Endothelial cell of umbilical vein (primary cell): ENCODE results near the gene RIMS3. TPM values are rescaled to one million over a fixed set of nuclear protein-coding genes. Genes with fewer than 3 reads are reported as not detected.

ENCODE experiments used
- BruUV-seq: library from RNA; stranded (reverse); fragments of 400-500 nt; replicated peaks from 2 replicates; lab custom pipeline; 2021; lab: Mats Ljungman, UMichigan
- CTCF ChIA-PET: fragments of 300-600, 350-600 bp; sonication (Branson Sonifier 250); formaldehyde crosslinking; loops from one replicate; lab custom pipeline; 2021; ENCODE audit warnings: antibody characterized with exemption, inconsistent platforms; lab: Charles Lee
- POLR2A ChIA-PET: fragments of 300-600, 350-600 bp; sonication (Branson Sonifier 250); formaldehyde crosslinking; loops from one replicate; lab custom pipeline; 2021; ENCODE audit warnings: antibody characterized with exemption, inconsistent platforms; lab: Charles Lee
- DNase-seq: peaks from one replicate; pipeline ENCODE4 v3.0.0-alpha.2; 2011; ENCODE audit warnings: low read depth, low spot score
- FAIRE-seq: peaks from 2 replicates; lab custom pipeline; 2011; peaks lifted over from hg19 to GRCh38; lab: Jason Lieb, UNC
- H2AFZ ChIP-seq: 2 replicates; pipeline ENCODE4 v1.6.0; 2012; ENCODE audit warnings: low read depth, low read length, control low read depth, inconsistent platforms
- H3K27ac ChIP-seq: 2 replicates; pipeline ENCODE4 v1.5.1; 2011; ENCODE audit warnings: low read depth, mild to moderate bottlenecking, control low read depth, low read length, moderate library complexity; ENCODE audit not compliant: insufficient read depth
- H3K27me3 ChIP-seq, 2 experiments: 2 replicates each; pipeline versions ENCODE4 v1.6.0 to v1.6.1; 2011; ENCODE audit warnings: low read length in 2 of 2, mixed read lengths in 1 of 2; ENCODE audit not compliant: control insufficient read depth in 2 of 2, insufficient read depth in 2 of 2
- H3K36me3 ChIP-seq, 2 experiments: 2 replicates in 1 of 2; 3 replicates in 1 of 2; pipeline ENCODE4 v1.5.1; 2011; ENCODE audit warnings: low read length in 2 of 2, mild to moderate bottlenecking in 1 of 2, moderate library complexity in 1 of 2; ENCODE audit not compliant: control insufficient read depth in 2 of 2, insufficient read depth in 2 of 2; ENCODE audit errors: extremely low read depth in 1 of 2
- H3K4me1 ChIP-seq: 3 replicates; pipeline ENCODE4 v1.5.1; 2011; ENCODE audit warnings: mild to moderate bottlenecking, low read length; ENCODE audit not compliant: control insufficient read depth, insufficient read depth; ENCODE audit errors: extremely low read depth
- H3K4me2 ChIP-seq: 2 replicates; pipeline ENCODE4 v1.6.1; 2011; ENCODE audit warnings: low read length, control low read depth, mixed read lengths; ENCODE audit not compliant: insufficient read depth
- H3K4me3 ChIP-seq, 3 experiments: fragments of 200-600 bp in 1 of 3; sonication (generic), shearing (Covaris generic) in 1 of 3; replicated peaks in 1 of 3; 2 replicates each; pipeline ENCODE4 v1.5.1; 2011 to 2016; ENCODE audit warnings: control low read depth in 3 of 3, low read length in 3 of 3, mild to moderate bottlenecking in 2 of 3, inconsistent platforms in 1 of 3, low read depth in 1 of 3, moderate library complexity in 1 of 3; ENCODE audit not compliant: insufficient read depth in 1 of 3
- H3K79me2 ChIP-seq: 2 replicates; pipeline ENCODE4 v1.6.0; 2012; ENCODE audit warnings: low read length, inconsistent platforms; ENCODE audit not compliant: control insufficient read depth, insufficient read depth
- H3K9ac ChIP-seq: replicated peaks from 2 replicates; pipeline ENCODE3; 2011; ENCODE audit warnings: low read length, control low read depth; ENCODE audit not compliant: insufficient read depth; ENCODE audit errors: extremely low read depth
- H3K9me1 ChIP-seq: replicated peaks from 3 replicates; pipeline ENCODE4 v1.6.0; 2011; ENCODE audit warnings: mild to moderate bottlenecking, low read length; ENCODE audit not compliant: control insufficient read depth, insufficient read depth; ENCODE audit errors: extremely low read depth
- H3K9me3 ChIP-seq: replicated peaks from 2 replicates; pipeline ENCODE4 v1.5.1; 2012; ENCODE audit warnings: low read length, inconsistent platforms; ENCODE audit not compliant: control insufficient read depth, insufficient read depth
- H4K20me1 ChIP-seq: replicated peaks from 2 replicates; pipeline ENCODE3; 2011; ENCODE audit warnings: mild to moderate bottlenecking, low read length; ENCODE audit not compliant: control insufficient read depth, insufficient read depth; ENCODE audit errors: extremely low read depth
- EZH2 ChIP-seq: IDR thresholded peaks from 2 replicates; pipeline ENCODE4 v1.6.1; 2012; ENCODE audit warnings: borderline replicate concordance, low read depth, mild to moderate bottlenecking, moderate library complexity, low read length, inconsistent platforms; ENCODE audit not compliant: severe bottlenecking
- FOS ChIP-seq: IDR thresholded peaks from 2 replicates; pipeline ENCODE4 v1.6.1; 2011; ENCODE audit warnings: mild to moderate bottlenecking, low read length, moderate library complexity, borderline replicate concordance; ENCODE audit not compliant: insufficient read depth
- GATA2 ChIP-seq: IDR thresholded peaks from 2 replicates; pipeline ENCODE4 v1.7.0; 2011; ENCODE audit warnings: low read depth, mild to moderate bottlenecking, moderate library complexity, mixed read lengths, low read length; ENCODE audit not compliant: insufficient read length, insufficient read depth
- JUN ChIP-seq: IDR thresholded peaks from 2 replicates; pipeline ENCODE4 v1.6.1; 2011; ENCODE audit warnings: borderline replicate concordance, low read depth; ENCODE audit not compliant: insufficient read length, insufficient read depth
- MYC ChIP-seq: IDR thresholded peaks from one replicate; pipeline ENCODE4 v1.6.1; 2011; ENCODE audit warnings: mild to moderate bottlenecking, low read depth, low read length
- POLR2A ChIP-seq: IDR thresholded peaks from 2 replicates; pipeline ENCODE4 v1.6.1; 2012; ENCODE audit warnings: low read depth, mild to moderate bottlenecking, control low read depth, low read length
- POLR2AphosphoS5 ChIP-seq: IDR thresholded peaks from 2 replicates; pipeline ENCODE4 v1.6.1; 2012; ENCODE audit warnings: low read depth, mild to moderate bottlenecking, control low read depth, low read length, moderate library complexity; ENCODE audit not compliant: insufficient read depth
- dilution Hi-C: fragments of 300-500 bp; cut with MboI; formaldehyde crosslinking; loops from one replicate; pipeline ENCODE4 v1.15.0; 2019; ENCODE audit warnings: low sequenced_read_pairs; ENCODE audit not compliant: extremely low pct_ligation_motif_present
- intact Hi-C: fragments of 100-400 bp; cut with micrococcal nuclease; formaldehyde crosslinking; loops from one replicate; pipeline ENCODE4 v1.10.0; 2022
- polyA plus RNA-seq, 4 experiments: library from polyadenylated mRNA; depleted of rRNA in 3 of 4; stranded (reverse) in 3 of 4; unstranded in 1 of 4; fragments of >200 nt; gene quantifications; 2 replicates each; pipeline versions ENCODE4 v1.2.1 to v1.2.3, GENCODE V29; 2011 to 2012; ENCODE audit warnings: missing spikeins in 1 of 4
- total RNA-seq: library from RNA; stranded (reverse); gene quantifications from 2 replicates; pipeline ENCODE4 v1.2.3, GENCODE V29; 2021
- TF ChIP-seq, protein P1 (sequence below): IDR thresholded peaks from 2 replicates; pipeline ENCODE4 v1.6.1; 2011; ENCODE audit not compliant: insufficient read depth, insufficient read length
- TF ChIP-seq, protein P2 (sequence below), 2 donors: IDR thresholded peaks; 1 replicate in 1 of 2; 2 replicates in 1 of 2; pipeline ENCODE4 v1.5.1; 2011; ENCODE audit warnings: low read length in 2 of 2, mild to moderate bottlenecking in 2 of 2, moderate library complexity in 2 of 2, control low read depth in 1 of 2, inconsistent platforms in 1 of 2, low read depth in 1 of 2; ENCODE audit not compliant: insufficient read depth in 1 of 2; ENCODE audit errors: extremely low read depth in 1 of 2

The RIMS3 gene
- total and polyA plus RNA-seq, 2 donors (not counting 3 experiments of a cell fraction or from before 2014, with no cell fraction given): 0.14 to 0.15 TPM

DNA sequence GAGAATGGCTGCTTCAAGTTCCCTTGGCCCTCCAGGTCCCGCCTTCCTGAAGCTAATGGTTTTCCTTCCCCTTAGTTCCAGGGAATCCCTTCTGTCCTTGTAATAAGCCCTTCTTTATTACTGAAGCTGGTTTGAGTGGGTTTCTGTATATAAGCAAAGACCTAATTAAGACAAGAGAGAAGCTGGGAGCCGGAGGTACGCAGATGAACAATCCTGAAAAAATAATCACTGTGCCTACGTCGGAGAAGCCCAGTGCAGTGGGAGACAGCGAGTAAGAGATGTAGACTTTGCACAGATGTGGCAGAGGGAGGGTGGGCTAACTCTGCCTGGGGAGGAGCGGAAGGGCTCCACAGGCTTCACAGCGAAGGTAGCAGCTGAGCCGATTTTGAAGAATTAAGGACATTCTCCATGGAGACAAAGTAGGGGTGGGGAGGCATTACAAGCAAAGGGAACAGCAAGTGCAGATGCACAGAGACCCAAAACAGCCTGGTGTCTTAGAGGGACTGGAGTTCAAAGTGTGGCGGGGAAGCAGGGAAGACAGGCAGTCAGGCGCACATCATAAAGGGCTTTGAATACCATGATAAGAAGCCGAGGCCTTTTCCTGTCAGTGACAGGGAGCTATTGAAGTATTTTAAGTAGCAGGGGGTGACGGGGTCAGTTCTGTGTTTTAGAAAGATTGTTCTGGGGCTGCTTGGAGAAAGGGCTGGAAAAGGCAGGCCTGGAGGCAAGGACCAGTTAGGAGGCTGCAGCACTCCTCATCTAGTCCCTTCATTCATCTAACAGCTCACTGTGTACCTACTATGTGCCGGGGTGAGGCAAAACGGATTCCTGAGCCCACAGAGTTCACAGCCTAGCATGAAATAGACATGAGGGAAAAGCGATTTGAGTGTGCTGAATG, 6.5 kb downstream of the RIMS3 start:
- dilution Hi-C loops (no loop called here), intact Hi-C loops (no loop called here)
- Histone ChIP-seq H3K4me3 (no peak overlapping the region), H3K36me3 (no peaks in the 10 kb centered on the region), H3K27ac (no peak overlapping the region), H2AFZ (no peak overlapping the region), H3K4me1 (no peaks in the 10 kb centered on the region), H3K9ac (no peak overlapping the region), H4K20me1 (no peaks in the 10 kb centered on the region), H3K27me3 (peaks cover 0 to 37% of the 10 kb centered on the region in 2 experiments), H3K79me2 (no peaks in the 10 kb centered on the region), H3K9me1 (no peaks in the 10 kb centered on the region), H3K4me2 (no peak overlapping the region), H3K9me3 (no peaks in the 10 kb centered on the region)
- FAIRE-seq: no peak
- ChIA-PET POLR2A (no interaction called here), CTCF (interaction anchor here (1.1 to 1.2 kb wide), 2 partner anchors 10 to 126 kb away, joined by 3 to 4 read pairs; no protein-coding TSS in a partner anchor)
- DNase-seq: no peak
- TF ChIP-seq, protein P1, sequence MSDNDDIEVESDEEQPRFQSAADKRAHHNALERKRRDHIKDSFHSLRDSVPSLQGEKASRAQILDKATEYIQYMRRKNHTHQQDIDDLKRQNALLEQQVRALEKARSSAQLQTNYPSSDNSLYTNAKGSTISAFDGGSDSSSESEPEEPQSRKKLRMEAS: no peak
- TF ChIP-seq, protein P2, sequence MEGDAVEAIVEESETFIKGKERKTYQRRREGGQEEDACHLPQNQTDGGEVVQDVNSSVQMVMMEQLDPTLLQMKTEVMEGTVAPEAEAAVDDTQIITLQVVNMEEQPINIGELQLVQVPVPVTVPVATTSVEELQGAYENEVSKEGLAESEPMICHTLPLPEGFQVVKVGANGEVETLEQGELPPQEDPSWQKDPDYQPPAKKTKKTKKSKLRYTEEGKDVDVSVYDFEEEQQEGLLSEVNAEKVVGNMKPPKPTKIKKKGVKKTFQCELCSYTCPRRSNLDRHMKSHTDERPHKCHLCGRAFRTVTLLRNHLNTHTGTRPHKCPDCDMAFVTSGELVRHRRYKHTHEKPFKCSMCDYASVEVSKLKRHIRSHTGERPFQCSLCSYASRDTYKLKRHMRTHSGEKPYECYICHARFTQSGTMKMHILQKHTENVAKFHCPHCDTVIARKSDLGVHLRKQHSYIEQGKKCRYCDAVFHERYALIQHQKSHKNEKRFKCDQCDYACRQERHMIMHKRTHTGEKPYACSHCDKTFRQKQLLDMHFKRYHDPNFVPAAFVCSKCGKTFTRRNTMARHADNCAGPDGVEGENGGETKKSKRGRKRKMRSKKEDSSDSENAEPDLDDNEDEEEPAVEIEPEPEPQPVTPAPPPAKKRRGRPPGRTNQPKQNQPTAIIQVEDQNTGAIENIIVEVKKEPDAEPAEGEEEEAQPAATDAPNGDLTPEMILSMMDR (IDR thresholded peaks at IDR 0.05; ENCODE audit: extremely low read depth in 1 of 2, insufficient read depth in 1 of 2, low read depth in 1 of 2, low read length in 2 of 2): no peak
- TF ChIP-seq FOS (no peak), MYC (no peak), JUN (no peak), GATA2 (no peak), POLR2AphosphoS5 (no peak), EZH2 (no peak), POLR2A (no peak)
- no TSS peak for BruUV-seq
